Testis (tissue), 3 donors: ENCODE results near the gene SPAG9. TPM values are rescaled to one million over a fixed set of nuclear protein-coding genes. Genes with fewer than 3 reads are reported as not detected.
"Not testable (repeated sequence)": the region's sequence is repeated elsewhere in the genome, so short reads cannot be mapped to it uniquely, and the experiment has no call there.

ENCODE experiments used
- DNase-seq: peaks from one replicate; pipeline ENCODE4 v3.0.0-alpha.2; 2019
- H3K27ac ChIP-seq, 2 donors: fragments of 200-600 bp; sonication (generic); one replicate each; pipeline ENCODE4 v1.5.1; 2019
- H3K27me3 ChIP-seq: fragments of 200-600 bp; sonication (generic); one replicate; pipeline ENCODE4 v1.5.1; 2019
- H3K36me3 ChIP-seq: fragments of 200-600 bp; sonication (generic); one replicate; pipeline ENCODE4 v1.5.1; 2017; ENCODE audit warnings: low read depth; ENCODE audit errors: missing control alignments
- H3K4me1 ChIP-seq: fragments of 200-600 bp; sonication (generic); one replicate; pipeline ENCODE4 v1.5.1; 2019
- H3K4me3 ChIP-seq, 2 donors: fragments of 200-600 bp; sonication (generic); one replicate each; pipeline ENCODE4 v1.5.1; 2017 to 2019
- H3K9me3 ChIP-seq: fragments of 200-600 bp; sonication (generic); one replicate; pipeline ENCODE4 v1.5.1; 2017
- CTCF ChIP-seq, 3 experiments: fragments of 450-650 bp in 2 of 3; fragments of 200-600 bp in 1 of 3; sonication (generic) in 1 of 3; IDR thresholded peaks; one replicate each; pipeline ENCODE4 v1.5.1; 2016 to 2019; ENCODE audit warnings: antibody characterized with exemption in 3 of 3, mild to moderate bottlenecking in 2 of 3, moderate library complexity in 1 of 3
- POLR2A ChIP-seq: fragments of 450-650 bp; IDR thresholded peaks from one replicate; pipeline ENCODE4 v1.6.1; 2017; ENCODE audit warnings: antibody characterized with exemption, mild to moderate bottlenecking, moderate library complexity
- WGBS, 2 donors: methylation state at CpG; one replicate each; pipeline ENCODE4 v1.1.5; 2018; 5-methylcytosine and 5-hydroxymethylcytosine counted together
- intact Hi-C: fragments of 100-400 bp; cut with DNase I; formaldehyde crosslinking; loops from one replicate; pipeline ENCODE4 v1.15.1; 2023; ENCODE audit warnings: low total_unique reads
- polyA plus RNA-seq: library from polyadenylated mRNA; stranded (reverse); fragments of 350-450 nt; fragmentation: Illumina TruSeq; extraction: RNeasy Lipid Tissue Mini Kit (QIAGEN cat#74804); gene quantifications from one replicate; pipeline ENCODE4 v1.2.3, GENCODE V29; 2014; ENCODE audit warnings: low read depth, low replicate concordance; ENCODE audit not compliant: insufficient read depth
- total RNA-seq, 2 donors: library from RNA; depleted of rRNA; stranded (reverse); fragments of >200 nt; gene quantifications; one replicate each; pipeline ENCODE4 v1.2.3, GENCODE V29; 2016

Gene SPAG9
- total and polyA plus RNA-seq, 3 donors from 2014 or later = 157 to 165 (median 159) TPM

GRCh38 chr17:51107778-51108177 lies 12.9 kb downstream of the SPAG9 start:
- intact Hi-C loops = no loop called here
- Histone ChIP-seq H3K36me3 (no peaks in the 10 kb centered on the region), H3K27ac (no peak overlapping the region), H3K27me3 (no peaks in the 10 kb centered on the region), H3K4me1 (no peaks in the 10 kb centered on the region), H3K9me3 (no peaks in the 10 kb centered on the region), H3K4me3 (no peak overlapping the region)
- no peak for DNase-seq
- 93 to 100% methylated on average over 1 of the region's 1 CpG for WGBS, 2 donors
- TF ChIP-seq CTCF (IDR thresholded peaks at IDR 0.05) (no peak), POLR2A (no peak)

DNA sequence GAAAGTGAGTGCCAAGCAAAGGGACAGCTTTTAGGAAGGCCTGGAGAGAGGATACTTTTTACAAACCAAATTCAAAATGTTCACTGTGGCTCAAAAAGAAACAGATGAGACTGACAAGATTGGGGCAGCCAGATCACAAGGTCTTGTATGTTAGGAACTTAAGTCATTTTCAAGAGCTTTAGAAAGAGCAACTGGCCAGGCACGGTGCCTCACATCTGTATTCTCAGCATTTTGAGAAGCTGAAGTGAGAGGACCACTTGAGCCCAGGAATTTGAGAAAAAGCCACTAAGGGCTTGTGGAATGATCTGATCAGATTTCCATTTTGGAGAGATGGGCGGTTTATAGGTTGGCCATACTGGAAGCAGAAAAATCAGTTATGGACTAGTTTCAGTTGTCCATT lies 17.2 kb downstream of the SPAG9 start:
- DNase-seq = no peak
- Histone ChIP-seq H3K4me3 (no peak overlapping the region), H3K36me3 (no peaks in the 10 kb centered on the region), H3K4me1 (no peaks in the 10 kb centered on the region), H3K27me3 (no peaks in the 10 kb centered on the region), H3K9me3 (no peaks in the 10 kb centered on the region), H3K27ac (no peak overlapping the region)
- WGBS, 2 donors = 63 to 82% methylated on average over 2 of the region's 2 CpGs
- intact Hi-C loops = no loop called here
- TF ChIP-seq POLR2A (no peak), CTCF (IDR thresholded peaks at IDR 0.05) (no peak)

DNA sequence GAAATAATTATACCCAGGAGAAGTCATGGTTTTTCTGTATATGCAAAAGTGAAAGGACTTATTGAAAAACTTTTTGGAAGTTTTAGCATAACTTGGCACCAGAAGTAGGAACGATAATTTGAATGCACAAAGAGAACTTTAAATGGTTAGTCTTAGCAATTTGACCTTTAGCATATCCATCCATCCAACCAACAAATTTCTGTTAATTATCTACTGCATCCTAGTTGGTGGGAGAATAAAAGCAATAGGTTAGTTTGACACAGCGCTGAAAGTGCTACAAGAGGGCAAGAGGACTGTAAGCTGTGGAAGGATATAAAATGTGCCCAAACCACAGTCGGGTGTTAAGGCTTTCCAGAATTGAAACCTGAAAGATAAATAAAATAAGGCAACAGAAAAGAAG lies 17.6 kb downstream of the SPAG9 start:
- no peaks in the 10 kb centered on the region for H3K27me3 ChIP-seq
- WGBS, 2 donors = 56 to 58% methylated on average over 3 of the region's 3 CpGs
- H3K4me3 ChIP-seq = no peak overlapping the region
- H3K9me3 ChIP-seq = no peaks in the 10 kb centered on the region
- DNase-seq = no peak
- no peaks in the 10 kb centered on the region for H3K4me1 ChIP-seq
- intact Hi-C loops = no loop called here
- no peaks in the 10 kb centered on the region for H3K36me3 ChIP-seq
- no peak for TF ChIP-seq CTCF (IDR thresholded peaks at IDR 0.05)
- TF ChIP-seq POLR2A = no peak
- no peak overlapping the region for H3K27ac ChIP-seq

- no peak for DNase-seq
- TF ChIP-seq CTCF (IDR thresholded peaks at IDR 0.05) (no peak), POLR2A (no peak)
- H3K4me1 ChIP-seq = no peaks in the 10 kb centered on the region
- H3K9me3 ChIP-seq = no peaks in the 10 kb centered on the region
- intact Hi-C loops = no loop called here
- 64 to 78% methylated on average over 4 of the region's 4 CpGs for WGBS, 2 donors
- H3K27me3 ChIP-seq = no peaks in the 10 kb centered on the region
- no peak overlapping the region for H3K4me3 ChIP-seq
- no peak overlapping the region for H3K27ac ChIP-seq
- no peaks in the 10 kb centered on the region for H3K36me3 ChIP-seq
Observed at GRCh38 chr17:51097708-51098446, 22.8 kb downstream of the SPAG9 start.

GRCh38 chr17:51091635-51092034 lies 29.0 kb downstream of the SPAG9 start:
- Histone ChIP-seq H3K36me3 (no peaks in the 10 kb centered on the region), H3K4me3 (no peak overlapping the region), H3K27me3 (no peaks in the 10 kb centered on the region), H3K27ac (no peak overlapping the region), H3K9me3 (no peaks in the 10 kb centered on the region), H3K4me1 (no peaks in the 10 kb centered on the region)
- no peak for TF ChIP-seq POLR2A
- no peak for TF ChIP-seq CTCF (IDR thresholded peaks at IDR 0.05)
- intact Hi-C loops = no loop called here
- 68 to 80% methylated on average over 2 of the region's 2 CpGs for WGBS, 2 donors
- no peak for DNase-seq

DNA sequence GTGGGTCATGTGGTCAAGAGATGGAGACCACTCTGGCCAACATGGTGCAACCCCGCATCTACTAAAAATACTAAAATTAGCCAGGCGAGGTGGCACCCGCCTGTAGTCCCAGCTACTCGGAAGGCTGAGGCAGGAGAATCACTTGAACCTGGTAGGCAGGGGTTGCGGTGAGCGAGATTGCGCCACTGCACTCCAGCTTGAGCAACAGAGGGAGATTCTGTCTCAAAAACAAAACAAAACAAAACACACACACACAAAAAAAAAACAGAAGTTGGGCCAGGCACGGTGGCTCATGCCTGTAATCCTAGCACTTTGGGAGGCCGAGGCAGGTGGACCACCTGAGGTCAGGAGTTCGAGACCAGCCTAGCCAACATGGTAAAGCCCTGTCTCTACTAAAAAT lies 31.8 kb downstream of the SPAG9 start:
- H3K4me1 ChIP-seq, DNase-seq, intact Hi-C loops, H3K9me3 ChIP-seq, H3K36me3 ChIP-seq, H3K4me3 ChIP-seq, H3K27ac ChIP-seq, H3K27me3 ChIP-seq: not testable (repeated sequence)
- WGBS, 2 donors = 90 to 91% methylated on average over 9 to 10 of the region's 10 CpGs
